HG02610 (cell line): Measurements from ENCODE around the gene CTSD.

ENCODE experiments used
- ATAC-seq: cut with Tn5 transposase; IDR thresholded peaks from one replicate; pipeline ENCODE4 v1.9.1; 2021; ENCODE audit warnings: mild to moderate bottlenecking, moderate library complexity; ENCODE audit not compliant: unreplicated experiment

Gene CTSD

DNA sequence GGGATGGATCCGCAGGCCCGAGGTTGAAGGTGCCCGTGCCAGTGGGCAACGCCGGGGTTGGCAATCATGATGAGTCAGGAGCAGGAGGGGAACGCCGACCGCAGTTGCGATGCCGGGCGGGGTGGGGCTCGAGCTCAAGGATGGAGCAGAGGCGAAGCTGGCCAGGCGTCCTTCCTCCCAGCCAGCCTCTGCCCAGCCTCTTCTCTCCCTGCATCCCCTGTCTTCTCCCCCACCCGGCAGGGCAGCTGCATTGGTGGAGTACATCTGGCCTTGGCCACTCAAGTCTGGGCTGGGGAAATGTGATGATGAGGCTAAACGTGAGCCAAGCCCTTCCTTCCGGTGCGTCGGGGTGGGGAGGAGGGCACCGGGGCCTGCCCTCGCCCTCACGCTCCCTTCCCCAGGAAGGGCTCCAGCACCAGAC is 17.2 kb downstream of the CTSD start:
- no peak for ATAC-seq

DNA sequence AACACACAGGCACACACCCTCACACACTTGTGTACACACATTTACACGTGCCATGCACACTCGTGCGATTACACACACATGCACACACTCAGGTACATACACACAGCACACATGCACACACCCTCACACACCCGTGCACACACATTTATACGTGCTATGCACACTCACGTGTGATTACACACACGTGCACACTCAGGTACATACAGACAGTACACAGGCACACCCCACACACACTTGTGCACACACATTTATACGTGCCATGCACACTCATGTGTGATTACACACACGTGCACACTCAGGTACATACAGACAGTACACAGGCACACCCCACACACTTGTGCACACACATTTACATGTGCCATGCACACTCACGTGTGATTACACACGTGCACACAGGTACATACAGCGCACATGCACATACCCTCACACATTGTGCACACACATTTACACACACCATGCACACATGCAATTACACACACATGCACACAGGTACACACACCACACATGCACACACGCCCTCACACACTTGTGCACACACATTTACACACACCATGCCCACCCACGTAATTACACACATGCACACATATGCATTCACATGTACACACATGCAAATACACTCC is 17.9 kb downstream of the CTSD start:
- ATAC-seq, result no peak

DNA sequence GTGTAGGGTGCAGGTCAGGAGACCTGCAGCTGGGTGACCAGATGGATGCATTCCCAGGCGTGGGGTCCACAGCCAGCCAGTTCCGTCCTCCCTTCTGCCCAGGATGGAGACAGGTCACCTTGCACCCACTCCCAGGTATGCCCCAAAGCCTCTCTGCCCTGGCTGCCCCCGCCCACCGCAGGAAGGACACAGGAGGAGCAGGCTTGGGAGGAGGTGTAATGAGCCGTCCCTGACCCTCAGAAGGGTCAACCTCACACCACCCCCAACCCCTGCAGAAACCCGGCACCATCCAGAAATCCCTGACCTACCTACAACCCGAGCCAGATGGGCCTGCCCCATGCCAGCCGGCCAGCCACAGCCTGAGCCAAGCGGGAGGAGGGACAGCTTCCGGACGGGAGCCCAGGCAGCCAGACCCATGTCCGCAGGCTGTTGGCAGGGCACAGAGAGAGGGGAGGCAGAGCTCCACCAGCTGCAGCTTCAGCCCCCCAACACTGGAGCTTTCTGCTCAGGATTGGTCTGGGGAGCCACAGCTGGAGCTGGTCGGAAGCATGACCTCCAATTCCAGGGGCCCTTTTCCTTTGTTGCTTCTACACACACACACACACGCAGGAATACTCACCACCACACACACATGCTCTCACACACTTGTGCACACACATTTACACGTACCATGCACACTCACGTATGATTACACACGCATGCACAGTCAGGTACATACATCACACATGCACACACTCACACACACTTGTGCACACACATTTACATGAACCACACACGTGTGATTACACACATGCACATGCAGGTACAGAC is 18.6 kb downstream of the CTSD start:
- no peak for ATAC-seq

DNA sequence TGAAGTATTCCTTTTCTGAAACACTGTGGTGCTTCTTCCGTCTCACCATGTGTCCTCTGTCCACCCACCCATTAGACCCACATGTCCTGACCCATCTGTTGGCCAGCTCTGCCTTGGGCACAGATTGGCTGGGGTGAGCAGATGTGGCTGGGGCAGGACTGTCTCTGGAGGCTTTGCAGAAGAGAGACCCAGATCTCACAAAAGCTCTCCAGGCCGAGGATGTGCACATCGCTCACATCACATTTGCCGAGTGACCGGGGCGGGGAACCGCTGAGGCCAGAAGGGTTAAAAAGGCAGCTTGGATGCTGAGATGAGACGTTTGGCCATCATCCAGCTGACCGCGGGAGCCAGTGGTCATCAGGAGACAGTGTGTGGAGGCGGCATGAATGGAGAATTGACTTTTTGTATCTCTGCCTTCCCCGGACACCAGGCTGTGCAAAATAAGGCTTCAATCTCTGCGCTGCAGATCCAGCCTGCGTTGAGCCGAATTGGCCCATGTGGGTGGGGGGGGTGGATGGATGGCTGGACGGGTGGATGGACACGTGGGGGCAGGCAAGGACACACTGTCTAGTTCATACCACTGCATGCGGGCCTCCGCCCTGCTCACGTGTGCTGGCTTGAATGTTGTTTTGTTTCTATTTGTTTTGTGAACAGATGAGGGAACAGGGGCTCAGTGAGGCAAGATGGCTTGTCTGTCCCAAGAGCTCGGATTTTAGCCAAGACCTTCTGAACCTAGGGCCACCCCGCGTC is 19.4 kb downstream of the CTSD start:
- no peak for ATAC-seq

DNA sequence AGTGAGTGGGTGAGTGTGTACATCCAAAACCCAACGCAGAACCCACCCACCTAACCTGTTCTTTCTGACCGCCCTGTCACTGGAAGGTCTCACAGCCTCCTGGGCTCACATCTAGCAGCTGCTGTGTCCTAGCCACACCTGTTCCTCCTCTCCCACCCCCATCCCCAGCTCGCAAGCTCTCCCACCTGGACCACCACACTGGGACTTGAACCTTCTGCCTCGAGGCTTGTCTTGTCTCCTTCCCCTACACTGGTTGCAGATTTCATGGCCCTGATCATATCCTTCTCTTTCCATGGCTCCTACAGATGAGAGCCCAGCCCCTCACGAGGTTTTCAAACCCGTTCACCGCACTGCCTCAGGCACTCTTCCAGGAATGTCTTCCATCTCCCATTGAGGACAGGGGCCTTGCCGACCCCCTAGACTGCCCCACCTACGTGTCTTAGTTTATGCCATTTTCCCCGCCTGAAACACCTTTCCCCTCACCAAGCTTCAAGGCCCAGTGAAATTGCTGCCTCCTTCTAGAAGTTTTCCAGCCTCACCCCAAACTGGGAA is 20.1 kb downstream of the CTSD start:
- ATAC-seq, result no peak

DNA sequence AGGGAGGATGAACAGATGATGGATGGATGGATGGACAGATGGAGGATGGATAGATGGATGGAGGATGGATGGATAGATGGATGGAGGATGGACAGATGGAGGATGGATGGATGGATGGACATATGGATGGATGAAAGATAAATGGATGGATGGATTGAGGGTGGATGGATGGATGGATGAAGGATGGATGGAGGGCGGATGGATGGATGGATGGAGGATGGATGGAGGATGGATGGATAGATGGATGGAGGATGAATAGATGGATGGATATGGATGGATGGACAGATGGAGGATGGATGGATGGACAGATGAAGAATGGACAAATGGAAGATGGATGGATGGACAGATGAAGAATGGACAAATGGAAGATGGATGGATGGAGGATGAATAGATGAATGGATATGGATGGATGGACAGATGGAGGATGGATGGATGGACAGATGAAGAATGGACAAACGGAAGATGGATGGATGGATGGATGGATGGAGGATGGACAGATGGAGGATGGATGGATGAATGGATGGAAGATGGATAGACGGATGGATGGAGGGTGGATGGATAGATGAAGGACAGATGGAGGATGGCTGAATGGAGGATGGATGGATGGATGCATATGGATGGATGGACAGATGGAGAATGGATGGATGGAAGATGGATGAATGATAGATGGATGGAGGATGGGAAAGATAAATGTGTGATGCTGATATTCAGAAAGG is 20.7 kb downstream of the CTSD start:
- no peak for ATAC-seq

DNA sequence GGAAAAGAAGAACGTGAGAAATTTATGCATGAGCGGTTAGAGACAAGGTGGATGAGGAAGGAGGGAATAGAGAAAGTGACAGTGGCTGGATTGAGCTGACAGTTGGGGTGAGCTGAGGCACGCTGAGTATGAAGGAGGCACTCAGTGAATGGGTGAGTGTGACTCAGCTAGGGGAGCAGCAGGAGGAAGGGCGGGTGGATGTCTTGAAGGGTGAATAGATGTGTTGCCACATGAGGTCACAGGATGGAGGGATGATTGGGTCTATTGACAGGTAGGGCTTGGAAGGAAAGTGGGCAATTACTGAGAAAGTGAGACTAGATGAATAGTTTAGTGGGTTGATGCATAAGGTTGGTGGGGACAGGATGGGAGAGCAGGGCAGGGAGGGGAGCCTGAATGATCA is 21.4 kb downstream of the CTSD start:
- ATAC-seq, result no peak

DNA sequence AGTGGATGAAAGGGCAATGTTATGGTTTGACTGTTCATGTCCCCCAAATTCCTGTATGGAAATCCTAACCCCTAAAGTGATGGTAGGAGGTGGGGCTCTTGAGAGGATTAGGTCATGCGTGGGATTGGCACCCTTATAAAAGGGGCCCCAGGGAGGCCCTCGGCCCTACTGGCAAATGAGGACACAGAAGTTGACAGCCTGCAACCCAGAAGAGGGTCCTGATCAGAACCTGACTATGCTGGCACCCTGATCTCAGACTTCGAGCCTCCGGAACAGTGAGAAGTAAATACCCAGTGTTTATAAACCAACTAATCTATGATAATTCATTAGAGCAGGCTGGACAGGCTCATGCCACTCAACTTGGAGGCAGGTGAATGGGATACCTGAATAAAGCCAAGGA is 22.0 kb downstream of the CTSD start:
- no peak for ATAC-seq

DNA sequence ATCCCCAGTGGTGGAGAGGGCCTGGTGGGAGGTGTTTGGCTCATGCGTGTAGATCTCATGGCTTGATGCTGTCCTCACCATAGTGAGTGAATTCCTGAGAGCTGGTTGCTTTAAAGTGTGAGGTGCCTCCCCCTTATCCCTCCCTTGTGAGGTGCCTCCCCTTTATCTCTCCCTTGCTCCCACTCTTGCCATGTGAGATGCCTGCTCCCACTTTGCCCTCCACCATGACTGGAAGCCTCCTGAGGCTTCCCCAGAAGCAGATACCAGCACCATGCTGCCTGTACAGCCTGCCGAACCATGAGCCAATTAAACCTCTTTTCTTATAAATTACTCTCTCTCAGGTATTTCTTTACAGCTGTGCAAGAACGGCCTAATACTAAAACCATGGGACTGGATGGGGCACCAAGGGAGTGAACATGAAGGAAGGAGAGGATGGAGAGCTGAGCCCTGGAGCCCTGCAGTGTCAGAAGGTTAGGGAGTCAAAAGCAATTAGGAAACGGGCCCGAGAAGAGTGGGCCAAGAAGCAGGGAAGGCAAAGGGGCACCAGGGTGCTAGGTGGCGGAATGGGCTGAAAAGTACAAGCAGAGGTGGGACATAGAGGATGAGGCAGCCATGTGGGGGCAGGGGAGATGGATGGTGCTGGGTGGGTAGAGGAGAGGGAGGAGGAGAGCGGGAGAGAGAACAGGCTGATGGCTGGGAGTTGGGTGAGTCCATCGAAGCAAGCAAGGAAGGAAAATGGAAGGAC is 22.8 kb downstream of the CTSD start:
- ATAC-seq, result no peak

DNA sequence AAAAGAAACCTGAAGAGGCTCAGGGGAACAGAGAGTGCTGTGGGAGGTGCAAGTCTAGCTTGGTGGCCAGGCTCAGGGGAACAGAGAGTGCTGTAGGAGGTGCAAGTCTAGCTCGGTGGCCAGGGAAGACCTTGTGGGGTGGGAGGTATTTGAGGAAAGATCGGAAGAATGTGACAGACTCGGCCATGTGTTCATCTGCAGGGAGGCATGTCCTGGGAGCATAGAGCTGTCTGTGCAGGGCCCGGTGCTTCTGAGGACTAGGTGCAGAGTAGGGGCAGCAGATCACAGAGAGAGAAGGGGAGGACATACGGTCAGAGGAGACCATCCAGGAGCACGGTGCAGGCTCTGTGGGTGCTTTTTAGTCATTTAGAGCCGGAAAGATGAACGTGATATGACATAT is 24.2 kb downstream of the CTSD start:
- no peak for ATAC-seq

DNA sequence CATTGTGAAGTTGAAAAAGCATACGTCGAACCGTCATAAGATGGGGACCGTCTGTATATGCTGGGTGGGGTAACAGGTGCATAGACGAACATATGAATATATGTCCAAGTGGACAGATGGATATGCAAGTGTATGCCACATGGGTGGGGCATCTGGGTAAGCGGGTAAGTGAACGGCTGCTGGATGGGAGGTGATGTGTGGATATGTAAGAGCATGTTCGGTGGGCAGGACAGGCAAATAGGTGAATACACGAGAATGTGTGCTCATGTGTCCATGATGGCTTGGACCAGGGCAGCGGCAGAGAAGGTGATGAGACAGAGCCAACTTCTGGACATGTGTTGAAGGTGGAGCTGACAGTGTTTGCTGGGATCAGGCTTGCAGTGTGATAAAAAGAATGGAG is 25.3 kb downstream of the CTSD start:
- no peak for ATAC-seq

DNA sequence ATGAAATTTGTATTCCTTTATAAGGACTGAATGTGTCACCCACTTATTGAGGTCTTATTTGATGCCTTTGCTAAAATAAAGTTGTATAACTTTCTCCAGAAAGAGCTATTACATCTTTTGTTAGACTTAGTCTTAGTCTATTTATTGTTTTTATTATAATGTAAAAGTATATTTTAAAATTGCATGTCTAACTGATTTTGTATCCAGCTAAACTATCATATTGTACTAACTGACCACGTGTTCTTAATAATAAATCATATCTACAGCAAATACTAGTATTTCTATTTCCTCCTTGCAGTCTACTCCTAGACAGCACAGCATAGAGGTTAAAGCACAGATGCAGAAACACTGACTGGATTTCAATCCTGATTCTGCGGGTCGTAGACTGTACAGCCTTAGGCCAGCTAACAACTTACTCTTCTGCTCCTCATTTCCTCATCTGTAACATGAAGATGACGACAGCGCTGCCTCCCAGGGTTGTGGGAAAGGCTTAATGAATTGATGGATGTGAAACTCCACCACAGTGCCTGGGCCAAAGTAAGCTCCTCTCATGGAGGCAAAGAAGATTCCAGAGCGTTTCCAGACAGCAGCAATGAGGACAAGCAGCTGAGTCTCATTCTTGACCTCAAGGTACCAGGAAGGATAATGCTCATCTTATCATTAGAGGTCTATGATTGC is 26.5 kb downstream of the CTSD start:
- no peak for ATAC-seq

DNA sequence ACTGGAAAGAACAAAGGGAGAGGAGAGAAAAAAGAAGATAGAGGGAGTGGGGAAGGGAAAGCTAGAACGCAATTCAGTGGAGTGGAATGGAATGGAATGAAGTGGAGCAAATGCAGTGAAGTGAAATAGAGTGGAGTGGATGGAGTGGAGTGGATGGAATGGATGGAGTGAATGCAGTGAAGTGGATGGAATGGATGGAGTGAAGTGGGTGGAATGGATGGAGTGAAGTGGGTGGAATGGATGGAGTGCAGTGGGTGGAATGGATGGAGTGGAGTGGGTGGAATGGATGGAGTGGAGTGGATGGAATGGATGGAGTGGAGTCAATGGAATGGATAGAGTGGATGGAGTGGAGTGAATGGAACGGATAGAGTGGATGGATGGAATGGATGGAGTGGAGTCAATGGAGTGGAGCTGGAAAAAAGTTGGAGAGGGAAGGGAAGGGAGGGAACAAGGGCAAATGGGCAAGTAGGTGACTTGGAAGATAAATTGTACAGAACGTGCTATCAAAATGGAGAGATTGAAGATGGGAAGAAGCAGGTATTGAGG is 27.2 kb downstream of the CTSD start:
- ATAC-seq, result no peak

DNA sequence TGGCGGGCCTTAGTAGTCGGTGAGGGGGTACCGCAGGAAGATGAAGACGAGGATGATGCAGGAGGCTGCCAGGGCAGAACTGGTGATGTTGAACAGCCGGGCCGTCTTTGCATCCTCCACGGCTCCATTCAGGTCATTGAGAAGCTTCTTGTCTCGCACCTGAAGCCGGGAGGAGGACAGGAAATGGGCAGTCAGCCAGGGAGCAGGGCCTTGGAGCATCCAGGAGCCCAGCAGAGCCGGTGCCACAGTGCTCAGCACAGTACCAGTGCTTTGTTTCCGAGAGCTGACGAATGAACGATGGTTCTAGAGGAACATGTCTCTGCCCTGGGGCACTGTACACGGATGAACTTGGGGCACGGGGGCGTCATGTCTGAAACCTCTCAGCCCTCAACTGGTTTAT is 28.5 kb downstream of the CTSD start:
- no peak for ATAC-seq

DNA sequence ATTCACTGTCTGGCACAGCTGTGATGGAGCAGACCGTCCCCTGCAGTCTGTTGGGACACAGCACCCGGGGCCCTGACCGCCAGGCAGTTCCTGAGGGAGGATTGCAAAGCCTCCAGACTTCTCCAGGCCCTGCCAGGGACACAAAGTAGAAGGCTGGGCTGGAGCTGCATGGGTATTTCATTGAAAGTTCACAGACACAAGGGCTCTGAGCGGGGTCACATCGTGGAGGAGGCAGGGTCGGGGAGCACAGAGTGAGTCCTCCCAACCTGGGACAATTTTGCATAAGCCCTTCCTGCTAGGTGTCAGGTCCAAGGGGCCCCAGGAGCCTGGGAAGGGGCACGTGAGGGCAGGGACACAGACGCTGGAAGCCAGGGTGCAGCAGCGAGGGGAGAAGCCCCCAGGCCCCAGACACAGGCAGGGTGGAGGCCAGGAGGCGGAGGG is 29.1 kb downstream of the CTSD start:
- ATAC-seq, result no peak

DNA sequence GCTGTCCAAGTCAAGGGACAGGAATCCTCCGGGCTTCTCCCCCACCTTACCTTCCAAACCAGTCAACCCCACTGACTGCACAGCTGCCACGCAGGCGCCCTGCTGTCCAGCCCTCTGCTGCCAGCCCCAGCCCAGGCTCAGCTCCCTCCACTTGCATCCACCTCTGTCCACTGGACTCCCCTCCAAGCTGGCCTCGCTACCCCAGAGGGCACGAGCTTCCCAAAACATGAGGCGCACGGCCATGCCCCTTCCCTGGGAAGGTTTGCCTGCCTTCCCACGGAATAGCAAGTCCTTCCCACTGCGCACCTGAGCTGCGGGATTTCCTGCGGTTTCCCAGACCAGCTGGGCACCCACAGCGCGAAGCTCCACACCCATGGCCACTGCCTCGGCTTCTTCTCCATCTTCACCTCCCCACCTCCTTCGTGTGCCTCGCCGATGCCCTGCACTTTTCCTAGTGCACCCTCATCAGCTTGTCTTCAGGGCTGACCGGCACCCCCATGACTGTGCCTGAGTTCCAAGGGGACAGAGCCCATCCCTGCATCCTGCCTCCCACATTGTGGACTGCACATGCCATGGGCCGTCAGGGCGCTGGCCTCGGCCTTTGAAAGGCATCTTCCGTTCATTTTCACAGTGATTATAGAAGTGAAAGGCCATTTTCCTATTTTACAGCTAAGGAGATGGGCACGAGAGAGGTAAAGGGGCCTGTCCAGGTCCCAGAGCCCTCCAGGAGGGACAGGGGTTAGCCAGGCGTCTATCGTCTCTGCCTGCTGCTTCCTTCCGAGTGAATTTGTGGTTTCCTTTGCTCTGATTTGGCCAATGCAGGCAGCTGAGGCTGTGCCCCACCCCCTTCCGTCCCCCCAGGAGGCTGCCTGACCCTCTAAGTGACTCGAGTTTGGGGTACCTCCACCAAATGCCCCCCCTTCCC is 29.7 kb downstream of the CTSD start:
- ATAC-seq, result no peak

DNA sequence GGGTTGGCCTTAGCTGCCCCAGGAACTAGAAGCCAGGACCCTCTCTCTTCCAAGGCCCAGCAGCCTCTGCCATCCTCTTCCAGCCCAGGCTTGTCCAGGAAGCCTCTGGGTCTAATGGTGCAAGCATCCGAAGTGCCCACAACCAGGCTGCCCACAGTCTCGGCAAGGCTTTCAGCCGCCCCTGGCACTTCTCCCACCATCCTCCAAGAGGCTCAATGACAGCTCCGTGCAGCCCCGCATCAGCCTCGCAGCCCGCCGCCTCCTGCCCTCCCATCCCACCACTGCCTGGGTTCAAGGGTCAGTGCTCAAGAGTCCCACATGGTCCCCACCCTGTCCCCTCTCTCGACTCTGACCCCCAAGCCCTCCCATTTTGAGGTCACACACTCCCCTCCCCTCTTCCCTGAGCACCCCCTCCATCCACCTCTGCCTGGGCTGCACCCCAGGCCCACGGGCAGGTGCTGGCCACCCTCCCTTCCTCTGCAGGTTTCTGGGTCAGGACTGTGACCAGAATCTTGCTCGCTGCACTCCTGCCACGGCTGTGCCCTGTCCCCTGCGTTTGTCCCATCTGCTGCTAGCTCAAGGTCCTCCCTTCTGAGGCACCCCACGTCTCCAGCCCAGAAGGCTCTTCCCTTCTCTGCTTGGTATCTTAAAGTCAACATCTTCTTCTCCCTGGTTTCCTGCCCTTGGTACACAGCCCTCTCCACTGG is 30.6 kb downstream of the CTSD start:
- no peak for ATAC-seq
